RWPE2 (cell line): Measurements from ENCODE around the gene TMEM178B.

Experiments used
- ATAC-seq: fragments of 200-7000 bp; cut with Tn5 transposase; 3 replicates; pipeline ENCODE4 v1.9.1; 2021; ENCODE audit warnings: low read depth
- DNase-seq: peaks from one replicate; pipeline ENCODE4 v3.0.0-alpha.2; 2020; ENCODE audit warnings: low spot score
- H3K27ac ChIP-seq: fragments of 450-650 bp; 2 replicates; pipeline ENCODE4 v1.5.1; 2017; ENCODE audit warnings: mild to moderate bottlenecking; ENCODE audit not compliant: poor library complexity, severe bottlenecking
- H3K27me3 ChIP-seq: fragments of 250-450 bp; sonication (Bioruptor Pico); 2 replicates; pipeline ENCODE4 v1.5.1; 2021; ENCODE audit warnings: mild to moderate bottlenecking, moderate library complexity; ENCODE audit not compliant: insufficient read depth, poor library complexity, severe bottlenecking
- H3K36me3 ChIP-seq: fragments of 250-450 bp; sonication (Bioruptor Pico); 2 replicates; pipeline ENCODE4 v1.5.1; 2020; ENCODE audit warnings: low read depth, mild to moderate bottlenecking, moderate library complexity
- H3K4me1 ChIP-seq: fragments of 250-450 bp; sonication (Bioruptor Pico); 2 replicates; pipeline ENCODE4 v1.5.1; 2021; ENCODE audit warnings: mild to moderate bottlenecking, moderate library complexity; ENCODE audit not compliant: insufficient read depth, poor library complexity, severe bottlenecking
- H3K4me3 ChIP-seq: fragments of 250-450 bp; sonication (Bioruptor Pico); 2 replicates; pipeline ENCODE4 v1.5.1; 2021; ENCODE audit warnings: mild to moderate bottlenecking, moderate library complexity; ENCODE audit not compliant: severe bottlenecking
- H3K9me3 ChIP-seq: fragments of 250-450 bp; sonication (Bioruptor Pico); 2 replicates; pipeline ENCODE4 v1.5.1; 2021; ENCODE audit warnings: mild to moderate bottlenecking, moderate library complexity; ENCODE audit not compliant: severe bottlenecking
- CTCF ChIP-seq: fragments of 450-650 bp; IDR thresholded peaks from one replicate; pipeline ENCODE4 v1.5.1; 2017; ENCODE audit warnings: mild to moderate bottlenecking, moderate library complexity; ENCODE audit not compliant: poor library complexity, severe bottlenecking

TMEM178B gene

GRCh38 chr7:141147482-141147881, 73.6 kb downstream of the TMEM178B start:
- Histone ChIP-seq H3K9me3 (no peaks in the 10 kb centered on the region), H3K27me3 (no peaks in the 10 kb centered on the region), H3K27ac (no peak overlapping the region), H3K4me3 (no peak overlapping the region), H3K36me3 (no peaks in the 10 kb centered on the region), H3K4me1 (no peaks in the 10 kb centered on the region)
- ATAC-seq, result no peak
- TF ChIP-seq CTCF, result no peak
- DNase-seq, result no peak

GRCh38 chr7:141150465-141150864, 76.6 kb downstream of the TMEM178B start:
- Histone ChIP-seq H3K27me3 (no peaks in the 10 kb centered on the region), H3K36me3 (no peaks in the 10 kb centered on the region), H3K9me3 (no peaks in the 10 kb centered on the region), H3K4me3 (no peak overlapping the region), H3K4me1 (no peaks in the 10 kb centered on the region), H3K27ac (no peak overlapping the region)
- ATAC-seq (no peak), DNase-seq (no peak)
- no peak for TF ChIP-seq CTCF

- no peak for DNase-seq
- H3K27ac ChIP-seq, result no peak overlapping the region
- H3K27me3 ChIP-seq, result no peaks in the 10 kb centered on the region
- H3K9me3 ChIP-seq, result no peaks in the 10 kb centered on the region
- no peak for ATAC-seq
- no peak for TF ChIP-seq CTCF
- no peaks in the 10 kb centered on the region for H3K4me1 ChIP-seq
- no peak overlapping the region for H3K4me3 ChIP-seq
- no peaks in the 10 kb centered on the region for H3K36me3 ChIP-seq
Observed at GRCh38 chr7:141151746-141152145, 77.9 kb downstream of the TMEM178B start.

DNA sequence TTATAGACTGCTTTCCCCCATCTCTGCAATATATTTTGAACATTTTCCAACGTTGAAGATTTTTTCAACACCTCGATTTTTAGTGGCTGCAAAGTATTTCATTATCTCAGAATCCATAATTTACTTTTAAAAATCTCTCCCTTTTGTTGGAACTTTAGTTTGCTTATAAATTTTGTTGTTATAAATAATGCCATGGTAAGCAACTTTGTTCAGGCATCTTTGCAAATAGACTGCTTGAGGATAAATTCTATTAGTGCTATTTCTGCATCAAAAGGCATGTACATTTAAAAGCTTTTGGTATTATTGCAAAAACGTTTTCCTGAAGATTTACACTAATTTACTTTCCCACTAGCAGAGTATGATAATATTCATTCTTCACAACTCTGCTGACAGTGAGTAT, 79.4 kb downstream of the TMEM178B start:
- DNase-seq (no peak), ATAC-seq (no peak)
- no peaks in the 10 kb centered on the region for H3K27me3 ChIP-seq
- H3K9me3 ChIP-seq, result no peaks in the 10 kb centered on the region
- H3K4me3 ChIP-seq, result no peak overlapping the region
- H3K27ac ChIP-seq, result no peak overlapping the region
- H3K4me1 ChIP-seq, result peaks cover 2% of the 10 kb centered on the region
- no peak for TF ChIP-seq CTCF
- H3K36me3 ChIP-seq, result no peaks in the 10 kb centered on the region

- no peak for TF ChIP-seq CTCF
- no peak overlapping the region for H3K4me3 ChIP-seq
- no peak for ATAC-seq
- H3K36me3 ChIP-seq, result no peaks in the 10 kb centered on the region
- no peak for DNase-seq
- H3K27ac ChIP-seq, result no peak overlapping the region
- no peaks in the 10 kb centered on the region for H3K9me3 ChIP-seq
- no peaks in the 10 kb centered on the region for H3K27me3 ChIP-seq
- H3K4me1 ChIP-seq, result peaks cover 5% of the 10 kb centered on the region
Observed at GRCh38 chr7:141154131-141154732, 80.4 kb downstream of the TMEM178B start.
